HG03175 (cell line): ENCODE results near the gene MYOG.

ENCODE experiments used
- ATAC-seq: cut with Tn5 transposase; IDR thresholded peaks from one replicate; pipeline ENCODE4 v1.9.1; 2021; ENCODE audit warnings: mild to moderate bottlenecking, moderate library complexity; ENCODE audit not compliant: unreplicated experiment

MYOG gene

GRCh38 chr1:203085528-203086406 lies at the start of gene MYOG:
MYOG (minus strand) TSS chr1:203086012; CDS start chr1:203085961, 51 bp downstream.
- ATAC-seq = no peak

DNA sequence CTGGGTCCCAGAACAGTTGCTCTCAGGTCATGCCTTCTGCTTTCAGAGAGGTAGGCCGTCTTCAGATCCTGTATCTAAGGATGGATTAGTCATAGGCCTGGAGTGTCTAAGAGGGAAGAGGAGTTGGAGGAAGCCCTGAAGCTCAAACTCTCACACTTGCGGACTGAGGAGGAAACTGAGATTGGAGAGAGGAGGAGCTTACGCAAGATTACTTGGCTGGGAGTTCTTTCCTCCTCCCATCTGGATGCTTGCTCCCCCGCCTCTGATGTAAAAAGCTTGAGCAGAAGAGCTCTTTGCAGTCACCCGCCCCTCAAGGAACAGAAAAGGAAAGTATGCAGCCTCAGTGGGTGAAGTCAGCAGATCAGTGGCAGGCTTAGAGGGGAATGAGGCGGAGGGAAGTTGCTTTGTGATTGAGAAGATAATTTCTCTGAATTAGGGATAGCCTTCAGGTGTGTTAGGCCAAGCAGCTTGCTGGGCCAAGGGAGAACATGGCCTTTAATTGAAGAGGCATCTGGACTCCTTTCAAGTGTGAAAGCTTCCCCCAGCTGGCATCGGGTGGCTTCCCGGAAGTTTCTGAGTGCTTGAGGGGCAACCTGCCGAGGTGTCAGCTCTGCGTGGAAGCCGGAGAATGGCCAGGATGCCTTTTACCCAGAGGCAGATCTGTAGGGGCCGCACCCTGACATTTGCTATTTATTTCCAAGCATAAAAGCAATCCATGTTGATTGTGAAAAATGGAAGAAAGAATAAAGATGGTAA lies 48.3 kb upstream of the MYOG start:
- ATAC-seq = no peak

DNA sequence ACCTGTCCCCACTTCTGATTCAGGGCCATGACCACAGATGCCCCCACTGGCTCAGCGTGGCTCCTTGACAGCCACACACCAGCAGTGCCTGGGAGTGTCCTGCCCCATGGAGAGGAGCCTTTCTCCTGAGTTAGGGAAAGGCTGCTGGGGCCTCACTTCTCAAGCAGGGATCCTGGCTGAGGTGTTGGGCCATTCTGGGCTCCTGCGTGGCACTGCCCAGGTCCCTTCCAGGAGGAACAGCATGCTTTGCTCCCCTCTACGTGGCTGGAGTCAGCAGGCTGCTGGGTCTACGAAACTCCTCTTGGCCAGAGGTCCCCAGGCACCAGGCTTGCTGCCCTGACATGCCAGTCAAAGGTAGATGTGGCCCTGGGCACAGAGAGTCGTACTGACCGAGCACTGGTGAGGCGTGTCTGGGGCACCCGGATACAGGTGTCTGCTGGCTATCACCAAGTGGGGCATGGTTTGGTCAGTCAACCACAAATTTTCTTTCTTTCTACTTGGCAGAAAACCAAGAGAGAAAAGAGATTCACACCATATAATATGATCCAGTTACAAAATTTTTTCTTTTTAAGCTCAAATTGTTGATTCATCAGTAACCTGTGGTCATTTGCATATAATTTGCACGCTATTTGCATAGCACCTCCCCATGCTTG lies 45.9 kb upstream of the MYOG start:
- ATAC-seq = no peak

DNA sequence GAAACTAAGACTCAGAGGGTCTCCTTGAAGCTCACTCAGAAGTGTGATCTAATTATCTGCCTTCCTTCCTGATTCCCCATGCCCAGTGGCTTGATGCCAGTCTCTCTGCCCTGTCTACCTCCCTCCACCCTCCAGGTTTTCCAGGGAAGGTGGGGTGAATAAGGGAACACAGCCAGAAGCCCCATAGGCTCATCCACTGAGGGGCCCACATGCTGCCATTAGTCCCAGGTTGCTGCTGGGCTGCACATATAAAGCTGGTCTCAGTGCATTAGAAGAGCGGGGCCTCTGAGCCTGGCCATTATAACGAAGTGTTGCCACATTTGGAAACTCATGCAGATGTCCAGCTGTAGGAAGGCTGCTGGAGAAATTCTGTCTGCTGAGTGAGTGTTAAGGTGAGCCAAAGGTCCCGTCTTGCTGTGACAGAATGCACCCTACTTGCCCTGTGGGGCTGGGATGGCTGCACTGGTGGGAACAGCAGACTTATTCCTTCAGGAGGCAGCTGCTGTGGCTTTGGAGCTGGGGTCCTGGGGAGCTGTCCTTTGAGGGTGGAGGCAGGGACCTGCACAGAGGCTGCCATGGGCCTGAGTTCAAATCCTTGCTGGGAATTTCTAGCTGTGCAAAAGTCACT lies 44.7 kb upstream of the MYOG start:
- ATAC-seq = no peak

DNA sequence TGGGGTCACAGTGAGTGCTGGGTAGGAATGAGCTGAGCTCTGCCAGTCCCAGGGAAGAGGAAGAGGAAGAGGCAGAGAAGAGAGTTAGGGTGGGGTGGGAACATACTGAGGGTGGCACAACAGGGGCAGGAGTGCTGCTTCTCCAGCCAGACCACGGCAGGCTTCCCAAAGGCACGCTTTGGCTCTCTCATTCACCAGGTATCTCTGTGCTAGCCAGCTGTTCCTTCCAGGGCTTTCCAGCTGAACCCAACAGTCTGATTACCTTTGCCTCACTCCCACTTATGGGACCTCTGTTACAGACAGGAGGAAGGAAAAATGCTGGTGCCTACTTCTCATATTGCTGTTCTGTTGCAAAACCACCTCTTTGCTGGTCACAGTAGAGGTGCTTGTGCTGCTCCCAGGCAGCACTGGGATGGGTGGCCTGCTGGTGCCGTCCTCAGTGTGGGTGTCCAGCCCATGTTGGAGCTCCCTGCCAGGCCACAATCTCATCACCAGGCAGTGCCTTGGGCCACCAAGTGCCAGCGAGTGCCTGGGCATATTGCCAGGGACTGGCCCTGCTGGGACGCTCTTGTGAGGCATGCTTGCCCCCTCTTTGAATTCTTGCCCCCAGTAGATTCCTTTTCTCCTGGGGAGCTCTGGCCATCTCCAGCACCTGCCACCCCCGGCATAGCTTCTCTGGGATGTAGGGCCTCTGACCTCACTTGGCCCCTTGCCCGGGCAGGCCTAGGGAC lies 43.9 kb upstream of the MYOG start:
- no peak for ATAC-seq

DNA sequence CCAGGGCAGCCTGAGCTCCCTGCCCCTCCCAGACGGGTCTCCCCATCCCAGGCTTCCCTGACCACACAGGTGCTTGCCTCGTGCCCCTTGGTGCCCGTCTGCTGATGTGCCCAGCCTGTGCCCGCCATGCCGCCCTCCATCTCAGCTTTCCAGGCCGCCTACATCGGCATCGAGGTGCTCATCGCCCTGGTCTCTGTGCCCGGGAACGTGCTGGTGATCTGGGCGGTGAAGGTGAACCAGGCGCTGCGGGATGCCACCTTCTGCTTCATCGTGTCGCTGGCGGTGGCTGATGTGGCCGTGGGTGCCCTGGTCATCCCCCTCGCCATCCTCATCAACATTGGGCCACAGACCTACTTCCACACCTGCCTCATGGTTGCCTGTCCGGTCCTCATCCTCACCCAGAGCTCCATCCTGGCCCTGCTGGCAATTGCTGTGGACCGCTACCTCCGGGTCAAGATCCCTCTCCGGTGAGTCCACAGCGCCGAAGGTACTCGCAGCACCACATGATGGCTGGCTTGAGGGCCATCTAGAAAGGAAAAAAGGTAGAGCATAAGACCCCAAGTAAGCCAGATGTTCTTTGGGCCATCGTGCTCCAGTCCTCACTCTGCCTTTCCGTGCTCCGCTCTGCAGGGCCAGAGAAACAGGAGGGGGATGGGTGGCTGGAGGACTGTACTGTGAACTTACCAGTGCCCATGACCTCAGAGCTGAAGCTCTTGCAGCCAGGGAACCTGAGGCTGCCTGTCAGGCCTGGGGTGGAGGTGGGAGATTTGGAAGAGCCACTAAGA lies 43.1 kb upstream of the MYOG start:
- no peak for ATAC-seq

DNA sequence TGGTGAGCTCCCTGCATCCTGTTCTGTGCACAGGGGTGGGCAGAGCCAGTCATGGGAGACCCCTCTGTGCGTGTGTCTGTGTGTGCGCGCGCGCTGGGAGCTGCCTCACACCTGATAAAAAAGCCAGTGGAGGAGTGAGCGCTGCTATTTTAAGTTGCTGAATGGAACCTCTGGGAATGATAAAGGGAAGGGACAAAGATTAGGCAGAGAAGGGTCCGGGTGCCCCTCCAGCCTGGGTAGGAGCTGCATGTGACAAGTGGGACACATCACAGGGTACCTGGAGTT lies 42.6 kb upstream of the MYOG start:
- ATAC-seq = no peak

DNA sequence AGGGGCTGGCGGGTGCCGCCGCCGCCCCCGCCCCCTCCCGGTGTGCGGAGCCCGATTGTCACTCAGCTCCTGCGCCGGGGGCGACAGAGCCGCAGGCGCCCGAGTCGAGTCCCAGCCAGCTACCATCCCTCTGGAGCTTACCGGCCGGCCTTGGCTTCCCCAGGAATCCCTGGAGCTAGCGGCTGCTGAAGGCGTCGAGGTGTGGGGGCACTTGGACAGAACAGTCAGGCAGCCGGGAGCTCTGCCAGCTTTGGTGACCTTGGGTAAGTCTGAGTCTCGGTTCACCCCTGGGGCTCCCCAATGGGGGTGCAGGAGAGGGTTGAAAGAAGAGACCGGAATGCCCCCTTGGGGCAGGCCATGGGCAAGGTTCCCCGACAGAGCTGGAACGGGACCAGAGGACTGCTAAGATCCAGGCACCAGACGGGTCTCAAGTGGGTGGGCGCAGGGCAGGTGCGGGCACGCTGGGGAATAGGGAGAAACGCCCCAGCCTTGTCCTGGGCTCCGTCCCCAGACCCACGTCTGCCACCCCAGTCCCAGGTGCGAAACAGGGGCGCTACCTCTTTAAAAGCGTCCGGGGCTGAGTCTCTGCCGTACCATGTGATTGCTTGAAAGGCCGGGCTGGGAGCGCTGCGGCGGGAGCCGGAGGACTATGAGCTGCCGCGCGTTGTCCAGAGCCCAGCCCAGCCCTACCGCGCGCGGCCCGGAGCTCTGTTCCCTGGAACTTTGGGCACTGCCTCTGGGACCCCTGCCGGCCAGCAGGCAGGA lies 42.0 kb upstream of the MYOG start, which contains the start of gene ADORA1:
ADORA1 (plus strand) TSS at position 61 of the 765 bp plus-strand sequence. CDS start 1,116 bp downstream, outside the sequence.
- ATAC-seq = no peak

DNA sequence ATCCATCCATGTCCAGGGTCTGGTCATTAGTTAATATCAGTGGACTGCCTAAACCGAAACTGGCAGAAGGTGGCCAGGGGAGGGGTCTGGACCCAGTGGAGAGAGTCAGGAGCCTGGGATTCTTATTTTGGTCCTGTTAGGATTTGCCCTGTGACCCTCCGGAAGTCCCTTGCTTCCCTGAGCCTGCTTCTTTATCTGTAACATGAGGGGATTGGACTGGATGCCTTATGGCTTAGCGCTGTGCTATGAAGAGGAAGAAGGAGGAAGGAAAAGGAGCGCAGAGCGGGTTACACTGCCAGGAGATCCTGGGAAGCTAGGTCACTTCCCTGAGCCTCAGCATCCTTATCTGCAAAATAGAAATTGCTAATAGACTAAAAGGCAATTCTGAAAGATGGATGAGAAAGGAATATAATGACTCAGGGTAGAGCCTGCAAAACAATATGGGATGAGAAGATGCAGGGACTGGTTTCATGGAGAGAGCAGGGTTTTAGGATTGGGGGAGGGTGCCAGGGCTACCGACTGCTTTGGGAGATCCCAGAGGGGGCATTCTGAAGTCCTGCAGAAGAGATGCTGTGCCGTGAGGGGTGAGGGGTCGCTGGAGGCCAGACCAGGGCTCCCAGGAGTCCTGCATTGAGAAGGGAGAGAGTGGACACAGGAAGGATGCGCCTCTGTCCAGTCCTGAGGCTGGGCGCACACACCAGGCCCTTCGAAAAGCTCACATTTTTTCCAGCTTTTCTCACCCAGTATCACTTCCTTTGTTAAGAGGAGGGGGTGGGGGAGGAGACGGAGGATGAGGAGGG lies 41.3 kb upstream of the MYOG start:
- no peak for ATAC-seq

DNA sequence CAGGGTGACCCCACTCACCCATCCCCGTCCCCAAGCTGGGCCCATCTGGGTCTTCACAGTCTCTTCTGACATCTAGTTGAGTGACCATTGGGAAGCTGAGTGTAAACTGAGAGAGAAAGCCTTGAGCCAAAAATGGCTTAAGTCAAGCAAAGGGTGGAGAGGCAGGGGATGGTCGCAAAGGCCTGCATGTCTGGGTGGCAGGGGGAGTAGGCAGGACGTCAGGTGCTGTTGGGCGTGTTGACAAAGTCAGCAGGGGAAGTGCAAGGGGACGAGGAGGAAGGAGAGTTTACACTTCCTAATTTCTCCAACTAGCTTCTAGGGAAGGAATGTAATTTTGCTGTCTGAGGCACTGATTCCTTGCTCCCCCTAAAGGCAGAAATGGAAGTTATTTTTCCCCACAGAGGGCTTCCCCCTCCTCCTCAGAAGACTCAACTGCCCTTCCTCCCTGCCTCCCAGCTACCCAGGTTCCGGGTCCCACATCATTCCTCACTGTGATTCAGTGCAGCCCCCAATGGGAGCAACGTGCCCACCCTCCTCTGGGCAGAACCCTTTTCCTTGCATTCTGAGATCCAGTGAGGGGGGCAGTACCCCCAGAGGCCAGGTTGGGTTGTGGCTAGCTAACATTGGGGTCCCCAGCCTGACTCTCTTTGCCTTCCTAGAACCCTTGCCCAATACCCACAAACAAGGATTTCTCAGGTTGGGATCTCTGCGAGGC lies 40.5 kb upstream of the MYOG start:
- no peak for ATAC-seq

- no peak for ATAC-seq
These were observed 38.9 kb upstream of the MYOG start for GRCh38 chr1:203124546-203125317.

- ATAC-seq = no peak
These were observed 38.2 kb upstream of the MYOG start for GRCh38 chr1:203124011-203124410.

DNA sequence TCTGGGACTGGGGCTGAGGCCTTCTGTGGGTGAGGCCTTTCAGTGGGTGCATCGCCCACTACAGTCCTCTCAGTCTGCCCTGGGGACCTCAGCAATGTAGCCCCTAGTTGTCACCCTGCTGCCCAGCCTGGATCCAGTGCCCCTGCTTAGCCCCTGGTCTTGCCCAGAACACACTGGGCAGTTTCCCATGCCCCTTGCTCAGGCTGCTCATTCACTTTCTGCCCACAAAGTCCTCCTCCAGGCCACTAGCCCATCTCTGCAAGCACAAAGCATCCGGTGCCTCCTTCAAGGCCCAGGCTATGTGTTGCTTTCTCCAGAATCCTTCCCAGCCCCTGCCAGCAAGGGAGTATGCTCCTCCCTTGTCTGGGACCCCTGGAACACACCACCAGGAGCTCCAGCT lies 36.3 kb upstream of the MYOG start:
- no peak for ATAC-seq

DNA sequence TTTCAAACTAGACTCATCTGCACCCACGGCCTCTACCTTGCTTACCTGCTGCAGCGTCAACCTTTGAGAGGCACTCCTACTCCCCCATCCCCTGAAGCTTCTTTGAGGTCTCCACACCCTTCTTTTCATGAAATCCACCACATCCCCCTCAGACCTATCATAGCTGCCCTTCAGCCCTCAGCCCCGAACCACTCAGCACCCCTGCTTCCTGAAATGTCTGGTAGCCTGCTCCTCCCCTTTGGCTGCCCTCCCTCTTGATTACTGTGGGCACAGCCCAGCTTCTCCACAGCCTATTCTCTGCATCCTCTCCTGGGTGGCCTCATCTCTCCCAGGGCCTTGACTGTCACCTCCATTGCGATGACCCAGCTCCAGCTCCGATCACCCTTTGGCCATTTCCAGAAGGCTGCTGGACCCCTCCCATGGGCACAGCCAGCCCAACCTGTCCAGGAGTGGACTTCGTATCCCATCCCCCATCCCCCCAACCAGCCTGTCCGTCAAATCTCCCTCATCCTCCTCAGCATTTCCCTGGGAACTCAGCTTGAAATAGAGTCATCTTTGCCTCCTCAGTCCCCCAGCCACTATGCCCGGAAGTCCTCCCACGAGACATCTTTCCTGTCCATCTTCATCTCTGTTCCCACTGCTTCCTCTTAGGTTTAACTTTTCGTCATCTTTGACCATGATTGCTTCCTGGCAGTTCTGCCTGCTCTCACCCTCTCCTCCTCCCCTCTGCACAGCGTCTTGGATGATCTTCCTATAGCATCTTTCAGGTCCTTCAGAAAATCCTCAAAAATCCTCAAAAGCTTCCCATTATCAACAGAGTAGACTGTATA lies 35.6 kb upstream of the MYOG start:
- ATAC-seq = no peak

GRCh38 chr1:203120325-203121153 lies 34.7 kb upstream of the MYOG start:
- ATAC-seq = no peak
